ENCODE measurements around the gene SUSD1.

Gene SUSD1

GRCh38 chr9:112041199-112041535, 133.9 kb downstream of the SUSD1 start:
- CTCF ChIA-PET: interaction anchor here (0.8 kb wide), 1 partner anchor 24 kb away, joined by 3 read pairs; no protein-coding TSS in a partner anchor
- H3K27ac ChIP-seq (ENCODE audit: extremely low read depth, low read depth, low read length): no peak overlapping the region

GRCh38 chr9:112038017-112038408, 137.1 kb downstream of the SUSD1 start:
- no peak overlapping the region for H3K27ac ChIP-seq (ENCODE audit: extremely low read depth, low read depth, low read length)
- ChIA-PET POLR2A (no interaction called here), CTCF (interaction anchor here (0.8 to 1.7 kb wide), 2 partner anchors 19 to 37 kb away, joined by 3 to 4 read pairs; no protein-coding TSS in a partner anchor)
- no peak overlapping the region for H3K4me3 ChIP-seq (ENCODE audit: low read depth, low read length)
- no peak for TF ChIP-seq ZBTB17 (tag by site-specific recombination; IDR thresholded peaks at IDR 0.05)
- TF ChIP-seq ZNF280C (tag by site-specific recombination; IDR thresholded peaks at IDR 0.05): no peak
- TF ChIP-seq ZNF121 (tag by site-specific recombination; IDR thresholded peaks at IDR 0.05): no peak
- TF ChIP-seq ZNF26 (tag by site-specific recombination; IDR thresholded peaks at IDR 0.05): no peak
- no peak for TF ChIP-seq OVOL3 (tag by site-specific recombination; IDR thresholded peaks at IDR 0.05)
- no peak for TF ChIP-seq ZBTB49 (tag by site-specific recombination; IDR thresholded peaks at IDR 0.05; ENCODE audit: low read depth)
- H3K9me3 ChIP-seq (ENCODE audit: control insufficient read depth, insufficient read depth, low read depth, low read length): no peaks in the 10 kb centered on the region
- H3K36me3 ChIP-seq (ENCODE audit: control insufficient read depth in 2 of 2, insufficient read depth in 1 of 2, low read length in 2 of 2): peaks cover 0 to 11% of the 10 kb centered on the region in 2 experiments; a peak in 2 of 3 replicates
- H3K4me1 ChIP-seq (ENCODE audit: control insufficient read depth, insufficient read depth, low read length): no peaks in the 10 kb centered on the region

More at GRCh38 chr9:112041199-112041535, 133.9 kb downstream of the SUSD1 start:
- Histone ChIP-seq H3K36me3 (ENCODE audit: control insufficient read depth in 2 of 2, insufficient read depth in 1 of 2, low read length in 2 of 2) (peaks cover 0 to 11% of the 10 kb centered on the region in 2 experiments; a peak in 2 of 3 replicates), H3K4me3 (ENCODE audit: low read depth, low read length) (no peak overlapping the region), H3K9me3 (ENCODE audit: control insufficient read depth, insufficient read depth, low read depth, low read length) (no peaks in the 10 kb centered on the region), H3K4me1 (ENCODE audit: control insufficient read depth, insufficient read depth, low read length) (no peaks in the 10 kb centered on the region)
- POLR2A ChIA-PET: interaction anchor here (1.6 kb wide), 1 partner anchor 80 kb away, joined by 4 read pairs; no protein-coding TSS in a partner anchor
- TF ChIP-seq KLF1 (tag by site-specific recombination; IDR thresholded peaks at IDR 0.05): no peak
- TF ChIP-seq ZSCAN23 (tag by site-specific recombination; IDR thresholded peaks at IDR 0.05): no peak
- TF ChIP-seq ZFHX2 (tag by site-specific recombination; conservative IDR thresholded peaks at IDR 0.05): no peak

DNA sequence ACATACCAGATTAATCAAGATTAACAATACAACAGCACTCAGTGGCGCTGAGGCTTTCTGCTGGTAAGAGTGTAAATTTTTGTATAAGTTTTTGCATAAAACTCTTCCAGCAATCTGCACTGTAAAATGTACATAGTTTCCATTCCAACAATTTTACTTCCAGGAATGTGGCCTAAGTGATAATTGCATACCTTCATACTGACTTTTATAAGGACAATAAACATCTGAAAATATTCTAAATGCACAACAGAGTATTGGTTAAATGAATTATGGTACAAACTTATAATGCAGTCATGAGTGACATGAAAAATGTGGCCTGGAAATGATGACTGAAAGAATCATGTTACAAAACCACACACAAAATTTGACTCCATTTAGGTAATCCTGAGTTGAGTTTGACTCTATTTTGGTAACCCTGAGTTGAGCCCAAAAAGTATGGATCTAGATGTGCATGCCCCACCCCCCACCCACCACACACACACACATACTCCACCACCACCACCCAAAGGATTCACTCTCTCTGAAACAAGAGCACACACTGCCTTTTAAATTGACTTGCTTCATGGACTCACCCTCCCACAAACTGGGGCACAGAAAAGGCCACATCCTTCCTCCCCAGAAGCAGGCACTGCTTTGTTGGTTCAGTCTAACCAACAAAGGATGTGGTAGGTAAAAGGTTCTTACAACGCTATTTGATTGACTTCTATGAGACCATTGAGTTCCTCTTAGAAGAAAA, 137.6 kb downstream of the SUSD1 start:
- peaks cover 0 to 11% of the 10 kb centered on the region in 2 experiments; a peak in 2 of 3 replicates for H3K36me3 ChIP-seq (ENCODE audit: control insufficient read depth in 2 of 2, insufficient read depth in 1 of 2, low read length in 2 of 2)
- CTCF ChIA-PET: interaction anchor here (0.8 to 1.7 kb wide), 3 partner anchors 14 to 37 kb away, joined by 3 to 4 read pairs (median 3); no protein-coding TSS in a partner anchor
- no peaks in the 10 kb centered on the region for H3K4me1 ChIP-seq (ENCODE audit: control insufficient read depth, insufficient read depth, low read length)
- no peaks in the 10 kb centered on the region for H3K9me3 ChIP-seq (ENCODE audit: control insufficient read depth, insufficient read depth, low read depth, low read length)
- no peak for TF ChIP-seq SCRT2 (tag by site-specific recombination; IDR thresholded peaks at IDR 0.05)
- H3K27ac ChIP-seq (ENCODE audit: extremely low read depth, low read depth, low read length): no peak overlapping the region
- POLR2A ChIA-PET: no interaction called here
- no peak overlapping the region for H3K4me3 ChIP-seq (ENCODE audit: low read depth, low read length)

All from HEK293 (cell line).